Retinal pigment epithelial cell (primary cell): ENCODE data around the gene SHC2.

Experiments
- DNase-seq: peaks from one replicate; pipeline ENCODE4 v3.0.0-alpha.2; 2010; ENCODE audit warnings: low read depth
- H3K4me3 ChIP-seq: 2 replicates; pipeline ENCODE4 v1.5.1; 2011; ENCODE audit warnings: mild to moderate bottlenecking, low read length, control low read depth, moderate library complexity
- TF ChIP-seq, protein P1 (sequence below): conservative IDR thresholded peaks from 2 replicates; pipeline ENCODE4 v1.5.1; 2011; ENCODE audit warnings: low read depth, low read length, control low read depth, inconsistent platforms

Gene SHC2

DNA sequence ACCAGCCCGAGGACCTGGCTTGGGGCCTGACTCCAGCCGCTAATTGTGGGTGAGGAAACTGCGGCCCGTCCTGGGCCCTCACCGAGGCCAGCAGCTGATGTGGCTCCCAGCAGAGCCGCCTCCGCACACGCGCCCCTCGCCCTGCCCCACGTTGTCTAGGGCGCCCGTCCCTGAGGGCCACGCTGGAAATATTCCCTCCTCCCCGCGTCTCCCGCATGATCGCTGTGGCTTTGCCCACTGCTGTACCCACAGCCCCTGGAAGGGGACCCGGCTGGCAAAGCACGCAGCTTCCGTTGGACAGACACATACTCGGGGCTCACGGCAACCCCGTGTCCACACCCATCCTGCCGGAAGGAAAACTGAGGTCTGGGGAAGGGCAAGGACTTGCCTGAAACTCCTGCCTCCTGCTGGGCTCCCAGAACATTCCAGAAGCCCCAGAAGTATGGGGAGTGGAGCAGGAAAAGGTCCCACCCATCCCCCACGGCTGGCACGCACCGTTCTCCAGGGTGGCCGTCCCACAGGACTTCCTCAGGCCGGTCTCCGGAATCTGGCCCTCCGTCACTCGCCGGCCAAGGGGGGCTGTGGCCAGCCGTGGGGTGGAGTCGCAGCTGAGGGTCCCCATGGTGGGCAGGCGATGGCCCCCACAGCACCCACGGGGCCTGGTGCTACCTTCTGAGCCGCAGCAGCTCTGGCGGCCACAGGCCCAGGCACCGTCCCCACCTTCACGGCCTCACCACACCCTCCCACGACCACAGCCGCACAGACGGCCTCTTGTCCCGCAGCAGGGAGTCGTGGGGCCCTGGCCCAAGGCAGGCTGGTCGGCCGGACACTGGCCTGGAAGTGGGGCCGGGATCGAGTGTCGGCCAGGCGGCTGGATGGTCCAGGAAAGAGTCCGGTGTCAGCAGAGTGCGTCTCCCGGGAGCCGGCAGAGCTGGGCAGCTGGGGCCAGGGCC is 13.6 kb upstream of the SHC2 start:
- TF ChIP-seq, protein P1, sequence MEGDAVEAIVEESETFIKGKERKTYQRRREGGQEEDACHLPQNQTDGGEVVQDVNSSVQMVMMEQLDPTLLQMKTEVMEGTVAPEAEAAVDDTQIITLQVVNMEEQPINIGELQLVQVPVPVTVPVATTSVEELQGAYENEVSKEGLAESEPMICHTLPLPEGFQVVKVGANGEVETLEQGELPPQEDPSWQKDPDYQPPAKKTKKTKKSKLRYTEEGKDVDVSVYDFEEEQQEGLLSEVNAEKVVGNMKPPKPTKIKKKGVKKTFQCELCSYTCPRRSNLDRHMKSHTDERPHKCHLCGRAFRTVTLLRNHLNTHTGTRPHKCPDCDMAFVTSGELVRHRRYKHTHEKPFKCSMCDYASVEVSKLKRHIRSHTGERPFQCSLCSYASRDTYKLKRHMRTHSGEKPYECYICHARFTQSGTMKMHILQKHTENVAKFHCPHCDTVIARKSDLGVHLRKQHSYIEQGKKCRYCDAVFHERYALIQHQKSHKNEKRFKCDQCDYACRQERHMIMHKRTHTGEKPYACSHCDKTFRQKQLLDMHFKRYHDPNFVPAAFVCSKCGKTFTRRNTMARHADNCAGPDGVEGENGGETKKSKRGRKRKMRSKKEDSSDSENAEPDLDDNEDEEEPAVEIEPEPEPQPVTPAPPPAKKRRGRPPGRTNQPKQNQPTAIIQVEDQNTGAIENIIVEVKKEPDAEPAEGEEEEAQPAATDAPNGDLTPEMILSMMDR: no peak
- no peak for DNase-seq
- no peak overlapping the region for H3K4me3 ChIP-seq

DNA sequence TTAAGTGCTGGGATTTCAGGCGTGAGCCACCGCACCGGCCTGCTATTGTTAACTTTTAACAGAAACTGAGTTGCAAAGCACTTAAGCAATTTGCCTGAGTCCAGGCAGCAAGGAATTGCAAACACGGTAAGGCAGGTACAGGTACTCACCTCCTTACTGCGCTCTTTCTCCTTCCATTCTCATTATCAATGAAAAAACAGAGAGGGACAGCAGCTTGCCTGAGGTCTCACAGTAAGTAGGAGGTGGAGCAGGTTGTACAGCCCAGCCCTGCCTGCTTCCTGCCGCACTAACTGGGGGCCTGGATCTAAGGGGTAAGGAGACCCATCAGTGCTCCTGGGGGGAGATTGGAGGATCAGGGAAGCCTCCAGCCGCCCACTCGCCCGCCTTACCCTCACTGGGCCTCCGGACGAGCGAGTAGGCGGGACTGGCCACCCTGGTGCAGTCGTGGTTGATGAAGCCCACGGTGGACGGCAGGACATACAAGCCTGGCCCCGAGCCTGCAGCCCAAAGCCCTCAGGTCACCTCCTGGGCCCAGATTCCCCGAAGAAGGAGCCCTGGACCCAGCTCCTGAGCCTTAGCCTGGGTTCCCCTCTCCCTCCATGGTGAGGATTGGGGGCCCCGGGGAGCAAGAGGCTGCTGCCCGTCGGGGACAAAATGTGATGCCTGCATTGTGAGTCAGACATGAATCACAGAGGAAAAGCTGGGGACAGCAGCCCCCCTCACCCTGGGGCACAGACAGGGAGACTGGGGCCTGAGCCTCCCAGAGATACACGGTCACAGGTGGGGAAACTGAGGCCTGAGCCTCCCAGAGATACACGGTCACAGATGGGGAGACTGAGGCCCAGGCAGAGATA is 11.4 kb upstream of the SHC2 start:
- no peak for DNase-seq
- TF ChIP-seq, protein P1: no peak
- H3K4me3 ChIP-seq: no peak overlapping the region

DNA sequence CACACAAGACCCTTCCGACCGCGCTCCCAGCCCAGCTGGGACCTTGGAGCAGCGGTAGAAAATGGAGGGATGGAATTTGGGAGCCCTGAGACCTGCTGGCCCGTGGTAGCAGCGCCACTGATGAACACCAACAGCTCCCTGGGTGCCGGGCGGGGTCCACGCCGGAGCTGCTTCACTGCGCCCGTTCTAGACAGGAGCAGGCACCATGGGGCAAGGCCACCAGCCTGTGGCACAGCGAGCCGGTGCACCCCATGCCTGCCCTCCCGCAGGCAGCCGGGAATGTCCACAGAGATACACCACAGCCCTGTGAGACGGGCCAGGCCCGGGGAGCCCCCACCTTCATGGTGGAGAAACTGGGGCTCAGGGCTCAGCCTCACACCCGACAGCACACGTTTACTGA is 9.9 kb upstream of the SHC2 start:
- TF ChIP-seq, protein P1: no peak
- no peak for DNase-seq
- H3K4me3 ChIP-seq: no peak overlapping the region

DNA sequence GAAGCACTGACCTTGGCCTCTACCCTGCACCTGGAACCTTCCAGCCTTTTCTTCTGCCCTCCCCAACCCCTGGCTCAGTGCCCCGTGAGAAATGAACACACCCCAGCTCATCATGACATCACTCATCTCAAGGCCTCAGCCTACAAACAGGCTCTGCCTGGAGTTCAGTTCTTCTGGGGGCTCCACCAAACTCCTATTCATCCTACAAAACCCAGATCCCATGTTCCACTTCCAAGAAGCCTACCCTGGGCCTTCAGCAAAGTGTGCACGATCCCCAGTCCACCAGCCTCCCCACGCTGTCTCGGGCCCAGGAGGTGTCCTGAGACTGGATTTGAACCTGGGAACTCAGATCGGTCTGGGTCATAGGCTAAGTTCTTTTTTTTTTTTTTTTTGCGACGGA is 9.0 kb upstream of the SHC2 start:
- H3K4me3 ChIP-seq: no peak overlapping the region
- no peak for DNase-seq
- TF ChIP-seq, protein P1: no peak

DNA sequence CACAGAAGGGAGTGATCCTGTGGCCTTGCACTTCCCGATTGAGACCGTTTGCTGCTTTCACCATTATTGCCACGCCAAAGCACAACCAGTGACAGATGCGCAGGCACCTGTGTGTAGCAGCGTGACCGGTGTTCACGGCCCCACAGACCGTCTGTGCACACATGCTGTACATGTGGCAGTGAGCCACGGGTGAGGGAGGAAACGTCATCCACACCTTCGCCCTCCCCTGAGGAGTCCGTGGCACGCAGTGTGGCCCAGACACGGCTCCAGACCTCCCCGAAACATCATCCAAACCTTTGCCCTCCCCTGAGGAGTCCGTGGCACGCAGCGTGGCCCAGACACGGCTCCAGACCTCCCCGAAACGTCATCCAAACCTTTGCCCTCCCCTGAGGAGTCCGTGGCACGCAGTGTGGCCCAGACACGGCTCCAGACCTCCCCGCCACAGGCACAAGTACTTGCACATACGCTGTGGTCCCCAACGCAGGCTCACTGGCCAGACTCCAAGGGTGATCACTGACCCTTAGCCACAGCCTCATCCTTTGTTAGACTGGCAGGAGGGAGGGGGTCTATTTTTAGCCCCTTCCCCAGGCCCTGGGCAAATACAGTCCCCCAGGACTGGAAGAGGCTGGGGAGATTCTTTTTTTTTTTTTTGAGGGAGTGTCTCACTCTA is 7.9 kb upstream of the SHC2 start:
- H3K4me3 ChIP-seq: no peak overlapping the region
- TF ChIP-seq, protein P1: no peak
- no peak for DNase-seq

DNA sequence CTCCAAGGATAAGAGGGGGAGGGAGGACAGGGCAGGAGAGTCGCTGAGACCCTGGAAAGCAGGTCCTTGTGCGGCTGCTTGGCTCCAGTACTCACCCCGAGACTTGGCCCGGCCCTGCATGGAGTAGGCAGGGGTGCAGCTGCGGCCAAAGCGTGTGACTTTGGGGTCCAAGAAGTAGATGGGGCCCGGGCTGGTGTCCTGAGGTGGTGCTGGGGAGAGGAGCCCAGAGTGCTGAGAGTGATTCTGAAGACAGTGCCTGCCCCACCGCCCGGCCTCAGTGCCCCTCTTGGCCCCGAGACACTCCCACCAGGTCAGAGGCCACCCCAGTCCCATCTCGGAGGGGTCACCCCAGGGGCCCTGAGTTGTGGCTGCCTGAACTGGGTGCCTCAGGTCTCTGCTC is 6.7 kb upstream of the SHC2 start:
- TF ChIP-seq, protein P1: no peak
- no peak overlapping the region for H3K4me3 ChIP-seq
- no peak for DNase-seq
